Hepatocyte (in vitro differentiated cells): ENCODE data around the gene ZBTB32.

ENCODE experiments used
- EZH2 ChIP-seq: fragments of 200-600 bp; sonication (generic); IDR thresholded peaks from 2 replicates; pipeline ENCODE4 v1.6.1; 2016; ENCODE audit warnings: antibody characterized with exemption, mild to moderate bottlenecking, borderline replicate concordance
- EZH2phosphoT487 ChIP-seq: fragments of 200-600 bp; sonication (generic); IDR thresholded peaks from one replicate; pipeline ENCODE4 v1.6.1; 2018; ENCODE audit warnings: antibody characterized with exemption, mild to moderate bottlenecking, low read depth, moderate library complexity; ENCODE audit not compliant: unreplicated experiment, severe bottlenecking
- TF ChIP-seq, protein P1 (sequence below): fragments of 200-600 bp; sonication (generic); IDR thresholded peaks from 2 replicates; pipeline ENCODE4 v1.5.1; 2016; ENCODE audit warnings: antibody characterized with exemption, mild to moderate bottlenecking; ENCODE audit not compliant: poor library complexity

DNA sequence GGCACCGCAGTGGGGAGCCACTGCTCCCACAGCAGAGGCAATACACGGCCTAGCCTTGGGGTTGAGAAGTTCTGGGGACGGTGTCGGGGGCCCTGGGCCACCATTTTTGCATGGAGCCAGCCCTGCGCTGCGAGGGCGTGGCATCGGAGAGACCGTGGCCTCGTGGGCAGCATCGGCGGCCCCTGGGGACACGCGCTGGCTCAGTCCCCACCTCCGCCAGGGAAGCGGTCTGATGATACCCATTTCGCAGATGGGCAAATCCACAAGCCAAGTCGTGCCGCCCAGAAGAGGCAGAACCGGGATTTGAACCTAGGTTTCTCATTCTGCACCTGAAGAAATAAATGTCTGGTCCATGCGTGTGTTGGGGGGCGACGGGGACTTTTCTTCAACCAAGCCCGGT is 39.2 kb upstream of the ZBTB32 start:
- TF ChIP-seq, protein P1, sequence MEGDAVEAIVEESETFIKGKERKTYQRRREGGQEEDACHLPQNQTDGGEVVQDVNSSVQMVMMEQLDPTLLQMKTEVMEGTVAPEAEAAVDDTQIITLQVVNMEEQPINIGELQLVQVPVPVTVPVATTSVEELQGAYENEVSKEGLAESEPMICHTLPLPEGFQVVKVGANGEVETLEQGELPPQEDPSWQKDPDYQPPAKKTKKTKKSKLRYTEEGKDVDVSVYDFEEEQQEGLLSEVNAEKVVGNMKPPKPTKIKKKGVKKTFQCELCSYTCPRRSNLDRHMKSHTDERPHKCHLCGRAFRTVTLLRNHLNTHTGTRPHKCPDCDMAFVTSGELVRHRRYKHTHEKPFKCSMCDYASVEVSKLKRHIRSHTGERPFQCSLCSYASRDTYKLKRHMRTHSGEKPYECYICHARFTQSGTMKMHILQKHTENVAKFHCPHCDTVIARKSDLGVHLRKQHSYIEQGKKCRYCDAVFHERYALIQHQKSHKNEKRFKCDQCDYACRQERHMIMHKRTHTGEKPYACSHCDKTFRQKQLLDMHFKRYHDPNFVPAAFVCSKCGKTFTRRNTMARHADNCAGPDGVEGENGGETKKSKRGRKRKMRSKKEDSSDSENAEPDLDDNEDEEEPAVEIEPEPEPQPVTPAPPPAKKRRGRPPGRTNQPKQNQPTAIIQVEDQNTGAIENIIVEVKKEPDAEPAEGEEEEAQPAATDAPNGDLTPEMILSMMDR, result no peak
- TF ChIP-seq EZH2, result no peak
- no peak for TF ChIP-seq EZH2phosphoT487
